Activated naive CD4-positive, alpha-beta T cell (primary cell): ENCODE measurements around the gene MYOZ1.

ENCODE experiments used
- DNase-seq, 4 experiments: peaks; one replicate each; lab custom pipeline; 2025; lab: John Stamatoyannopoulos, UW

MYOZ1 gene

GRCh38 chr10:73597346-73597745, 43.9 kb downstream of the MYOZ1 start:
- DNase-seq, result no peak

- DNase-seq, result no peak
These were observed 47.5 kb downstream of the MYOZ1 start for GRCh38 chr10:73593812-73594211.

- no peak for DNase-seq
These were observed 48.2 kb downstream of the MYOZ1 start for GRCh38 chr10:73593110-73593509.

- DNase-seq, result peak in 1 of 4 experiments; percentile 6
These were observed 49.2 kb downstream of the MYOZ1 start for GRCh38 chr10:73591935-73592699.

- DNase-seq, result no peak
These were observed 50.1 kb downstream of the MYOZ1 start, which contains the start of gene USP54 for GRCh38 chr10:73590881-73591799. TSS of gene USP54 (minus strand) at chr10:73591342. CDS start at chr10:73575658, 15,684 bp downstream.

GRCh38 chr10:73589563-73590126, 51.6 kb downstream of the MYOZ1 start:
- DNase-seq, result no peak

GRCh38 chr10:73588656-73589055, 52.6 kb downstream of the MYOZ1 start:
- DNase-seq, result no peak

GRCh38 chr10:73586583-73586984, 54.7 kb downstream of the MYOZ1 start:
- DNase-seq, result no peak

- no peak for DNase-seq
These were observed 55.9 kb downstream of the MYOZ1 start for GRCh38 chr10:73585327-73585726.

GRCh38 chr10:73584737-73585136, 56.5 kb downstream of the MYOZ1 start:
- DNase-seq, result no peak

GRCh38 chr10:73581918-73582317, 59.4 kb downstream of the MYOZ1 start:
- DNase-seq, result no peak
